Measurements from ENCODE around the gene NFU1. TPM values are rescaled to one million over a fixed set of nuclear protein-coding genes. Genes with fewer than 3 reads are reported as not detected.

NFU1 gene
- total RNA-seq, 1 donor: 34.0 TPM

DNA sequence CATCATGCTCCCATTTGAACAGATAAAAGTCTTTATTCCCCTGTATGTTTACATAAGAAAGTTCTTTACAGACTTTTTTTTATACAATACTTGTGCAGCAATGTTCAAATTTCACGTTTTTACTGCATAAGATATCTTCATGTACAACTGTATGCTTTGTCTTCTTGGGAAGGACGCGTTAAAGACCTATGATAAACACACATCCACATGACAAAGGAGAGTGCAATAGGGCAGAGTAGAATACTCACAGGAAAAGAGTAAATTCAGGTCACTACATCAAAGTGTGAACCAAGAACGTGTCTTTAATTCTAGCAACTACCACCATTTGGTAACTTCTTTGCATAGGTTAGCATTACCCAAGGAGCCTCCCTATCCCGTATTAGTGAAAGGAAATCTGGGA, 33.7 kb upstream of the NFU1 start:
- no peak overlapping the region for H2AFZ ChIP-seq (ENCODE audit: low read length)
- no peaks in the 10 kb centered on the region for H3K9me3 ChIP-seq (ENCODE audit: low read depth, low read length)
- no peak overlapping the region for H3K4me2 ChIP-seq (ENCODE audit: insufficient read depth, low read length)
- no peaks in the 10 kb centered on the region for H3K27me3 ChIP-seq (ENCODE audit: insufficient read depth, low read length)
- H3K36me3 ChIP-seq (ENCODE audit: insufficient read depth, low read length): peaks cover 17% of the 10 kb centered on the region
- TF ChIP-seq CTCF (IDR thresholded peaks at IDR 0.05; ENCODE audit: extremely low read depth, low read depth, low read length): no peak
- H3K4me1 ChIP-seq (ENCODE audit: insufficient read depth, low read length): no peaks in the 10 kb centered on the region
- DNase-seq (ENCODE audit: insufficient read length, low spot score, missing footprints): no peak
- H4K20me1 ChIP-seq (ENCODE audit: insufficient read depth, low read length): no peaks in the 10 kb centered on the region
- H3K4me3 ChIP-seq (ENCODE audit: insufficient read depth, low read length): no peak overlapping the region
- H3K79me2 ChIP-seq (ENCODE audit: insufficient read depth, low read length): no peaks in the 10 kb centered on the region
- H3K27ac ChIP-seq (ENCODE audit: low read depth, low read length): no peak overlapping the region

- H3K36me3 ChIP-seq (ENCODE audit: insufficient read depth, low read length): peaks cover 18% of the 10 kb centered on the region
- DNase-seq (ENCODE audit: insufficient read length, low spot score, missing footprints): no peak
- H3K27ac ChIP-seq (ENCODE audit: low read depth, low read length): no peak overlapping the region
- no peak overlapping the region for H3K4me2 ChIP-seq (ENCODE audit: insufficient read depth, low read length)
- H3K4me1 ChIP-seq (ENCODE audit: insufficient read depth, low read length): no peaks in the 10 kb centered on the region
- H4K20me1 ChIP-seq (ENCODE audit: insufficient read depth, low read length): no peaks in the 10 kb centered on the region
- H3K4me3 ChIP-seq (ENCODE audit: insufficient read depth, low read length): no peak overlapping the region
- no peak for TF ChIP-seq CTCF (IDR thresholded peaks at IDR 0.05; ENCODE audit: extremely low read depth, low read depth, low read length)
- no peaks in the 10 kb centered on the region for H3K9me3 ChIP-seq (ENCODE audit: low read depth, low read length)
- no peaks in the 10 kb centered on the region for H3K79me2 ChIP-seq (ENCODE audit: insufficient read depth, low read length)
- no peaks in the 10 kb centered on the region for H3K27me3 ChIP-seq (ENCODE audit: insufficient read depth, low read length)
- H2AFZ ChIP-seq (ENCODE audit: low read length): no peak overlapping the region
Measured at GRCh38 chr2:69469784-69470183, 32.5 kb upstream of the NFU1 start.

DNA sequence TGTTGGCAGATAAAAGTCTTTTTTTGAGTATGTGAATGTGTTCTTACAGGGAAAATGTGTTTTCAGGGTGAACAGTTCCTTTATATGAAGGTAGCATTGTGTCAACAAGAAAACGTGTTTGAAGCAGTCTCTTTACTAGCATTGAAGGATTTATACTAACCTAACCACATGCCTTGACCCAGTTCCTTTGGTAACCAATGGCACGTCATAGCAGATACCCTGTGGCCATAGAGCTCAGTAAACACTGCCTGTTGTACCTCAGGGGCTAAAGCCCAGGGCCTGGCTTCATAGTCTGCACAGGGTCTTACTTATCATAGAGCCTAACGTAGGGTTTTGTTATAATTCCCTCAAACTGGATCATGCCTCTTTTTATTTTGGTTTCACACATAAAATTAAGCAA, 32.1 kb upstream of the NFU1 start:
- no peak for DNase-seq (ENCODE audit: insufficient read length, low spot score, missing footprints)
- H2AFZ ChIP-seq (ENCODE audit: low read length): no peak overlapping the region
- H3K4me3 ChIP-seq (ENCODE audit: insufficient read depth, low read length): no peak overlapping the region
- peaks cover 18% of the 10 kb centered on the region for H3K36me3 ChIP-seq (ENCODE audit: insufficient read depth, low read length)
- no peaks in the 10 kb centered on the region for H3K4me1 ChIP-seq (ENCODE audit: insufficient read depth, low read length)
- TF ChIP-seq CTCF (IDR thresholded peaks at IDR 0.05; ENCODE audit: extremely low read depth, low read depth, low read length): no peak
- no peak overlapping the region for H3K4me2 ChIP-seq (ENCODE audit: insufficient read depth, low read length)
- no peaks in the 10 kb centered on the region for H3K79me2 ChIP-seq (ENCODE audit: insufficient read depth, low read length)
- no peaks in the 10 kb centered on the region for H4K20me1 ChIP-seq (ENCODE audit: insufficient read depth, low read length)
- H3K27me3 ChIP-seq (ENCODE audit: insufficient read depth, low read length): no peaks in the 10 kb centered on the region
- no peaks in the 10 kb centered on the region for H3K9me3 ChIP-seq (ENCODE audit: low read depth, low read length)
- H3K27ac ChIP-seq (ENCODE audit: low read depth, low read length): no peak overlapping the region

DNA sequence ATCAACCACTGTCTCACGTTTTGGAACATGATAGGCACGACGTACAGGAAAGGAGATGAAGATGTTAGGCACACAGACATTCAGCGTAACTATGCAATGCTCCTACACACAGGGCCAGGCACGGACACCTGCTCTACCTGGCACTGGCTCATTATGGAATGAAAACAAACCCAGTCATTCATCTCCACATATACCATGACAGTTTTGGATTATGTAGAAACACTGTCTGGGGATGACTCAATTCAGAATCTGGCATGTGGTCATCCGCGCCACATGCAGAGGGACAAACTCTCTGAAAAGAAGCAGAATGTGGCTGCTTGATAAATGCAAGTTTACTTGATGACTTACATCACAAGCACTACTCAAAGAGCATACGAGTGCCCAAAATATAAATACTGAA, 29.5 kb upstream of the NFU1 start:
- Histone ChIP-seq H3K79me2 (ENCODE audit: insufficient read depth, low read length) (no peaks in the 10 kb centered on the region), H3K9me3 (ENCODE audit: low read depth, low read length) (no peaks in the 10 kb centered on the region), H3K27ac (ENCODE audit: low read depth, low read length) (no peak overlapping the region), H4K20me1 (ENCODE audit: insufficient read depth, low read length) (no peaks in the 10 kb centered on the region), H2AFZ (ENCODE audit: low read length) (no peak overlapping the region), H3K4me2 (ENCODE audit: insufficient read depth, low read length) (no peak overlapping the region), H3K27me3 (ENCODE audit: insufficient read depth, low read length) (no peaks in the 10 kb centered on the region), H3K4me3 (ENCODE audit: insufficient read depth, low read length) (no peak overlapping the region), H3K4me1 (ENCODE audit: insufficient read depth, low read length) (no peaks in the 10 kb centered on the region), H3K36me3 (ENCODE audit: insufficient read depth, low read length) (peaks cover 20% of the 10 kb centered on the region)
- TF ChIP-seq CTCF (IDR thresholded peaks at IDR 0.05; ENCODE audit: extremely low read depth, low read depth, low read length): no peak
- DNase-seq (ENCODE audit: insufficient read length, low spot score, missing footprints): no peak
